Panc1 (cell line): ENCODE measurements around the gene TMEM163. TPM values are rescaled to one million over a fixed set of nuclear protein-coding genes. Genes with fewer than 3 reads are reported as not detected.

ENCODE experiments used
- ATAC-seq: fragments of 200-7000 bp; cut with Tn5 transposase; 2 replicates; pipeline ENCODE4 v1.9.1; 2020; ENCODE audit warnings: mild to moderate bottlenecking, moderate library complexity
- BruUV-seq: library from RNA; stranded (reverse); fragments of 400-500 nt; replicated peaks from 2 replicates; lab custom pipeline; 2021; lab: Mats Ljungman, UMichigan
- CTCF ChIA-PET: fragments of 300-600 bp; sonication (Branson Sonifier 250); formaldehyde crosslinking; loops from one replicate; lab custom pipeline; 2022; ENCODE audit warnings: antibody characterized with exemption; lab: Charles Lee
- POLR2A ChIA-PET: fragments of 300-600 bp; sonication (Branson Sonifier 250); formaldehyde crosslinking; loops from one replicate; lab custom pipeline; 2022; ENCODE audit warnings: antibody characterized with exemption; lab: Charles Lee
- DNase-seq: peaks from one replicate; pipeline ENCODE4 v3.0.0-alpha.2; 2010; ENCODE audit warnings: low read depth, low spot score
- H3K27ac ChIP-seq: 2 replicates; pipeline ENCODE4 v1.5.1; 2011; ENCODE audit warnings: mild to moderate bottlenecking, low read length, inconsistent platforms
- H3K27me3 ChIP-seq: fragments of 200-500 bp; sonication (Bioruptor generic); 2 replicates; pipeline ENCODE4 v1.6.0; 2014; ENCODE audit warnings: low read length, inconsistent platforms; ENCODE audit not compliant: control insufficient read depth, insufficient read depth
- H3K36me3 ChIP-seq: fragments of 200-500 bp; sonication (Bioruptor generic); 2 replicates; pipeline ENCODE4 v1.5.1; 2014; ENCODE audit warnings: inconsistent platforms, mild to moderate bottlenecking, low read length, moderate library complexity; ENCODE audit not compliant: control insufficient read depth, insufficient read depth
- H3K4me1 ChIP-seq: 2 replicates; pipeline ENCODE4 v1.5.1; 2011; ENCODE audit warnings: inconsistent platforms, mild to moderate bottlenecking, low read length, moderate library complexity; ENCODE audit not compliant: control insufficient read depth, insufficient read depth
- H3K4me3 ChIP-seq, 2 experiments: 2 replicates each; pipeline ENCODE4 v1.5.1; 2011 to 2012; ENCODE audit warnings: low read depth in 2 of 2, low read length in 2 of 2, mild to moderate bottlenecking in 2 of 2, inconsistent platforms in 1 of 2, moderate library complexity in 1 of 2
- H3K9me3 ChIP-seq: fragments of 200-500 bp; sonication (Bioruptor generic); 2 replicates; pipeline ENCODE4 v1.5.1; 2014; ENCODE audit warnings: low read depth, mild to moderate bottlenecking, inconsistent platforms, low read length, moderate library complexity; ENCODE audit not compliant: control insufficient read depth, insufficient read depth
- POLR2AphosphoS5 ChIP-seq: IDR thresholded peaks from 2 replicates; pipeline ENCODE4 v1.6.1; 2012; ENCODE audit warnings: mild to moderate bottlenecking, low read depth, low read length, moderate library complexity
- SIN3A ChIP-seq: IDR thresholded peaks from 2 replicates; pipeline ENCODE4 v1.6.1; 2012; ENCODE audit warnings: low read depth, mild to moderate bottlenecking, low read length, moderate library complexity, borderline replicate concordance; ENCODE audit not compliant: insufficient read depth
- TCF7L2 ChIP-seq: IDR thresholded peaks from 2 replicates; pipeline ENCODE4 v1.6.1; 2011; ENCODE audit warnings: mild to moderate bottlenecking, low read depth, low read length, inconsistent platforms
- in situ Hi-C: cut with HindIII; loops from 2 replicates; pipeline ENCODE4 v1.10.0; 2016; ENCODE audit warnings: low sequenced_read_pairs, low pct_unique_long_range_greater_than_20kb
- intact Hi-C: fragments of 100-400 bp; cut with micrococcal nuclease; formaldehyde crosslinking; loops from one replicate; pipeline ENCODE4 v1.10.0; 2022; ENCODE audit not compliant: unreplicated experiment
- total RNA-seq: library from RNA; stranded (reverse); gene quantifications from one replicate; pipeline ENCODE4 v1.2.1, GENCODE V29; 2021; ENCODE audit not compliant: unreplicated experiment
- TF ChIP-seq, protein P1 (sequence below), 2 experiments: IDR thresholded peaks; 2 replicates each; pipeline ENCODE4 v1.6.1; 2011 to 2012; ENCODE audit warnings: low read depth in 2 of 2, control low read depth in 1 of 2, low read length in 1 of 2, mild to moderate bottlenecking in 1 of 2, moderate library complexity in 1 of 2; ENCODE audit not compliant: insufficient read depth in 1 of 2
- TF ChIP-seq, protein P2 (sequence below): fragments of 450-650 bp; IDR thresholded peaks from 2 replicates; pipeline ENCODE4 v1.5.1; 2017; ENCODE audit warnings: mild to moderate bottlenecking

Gene TMEM163
- total RNA-seq, 1 experiment from 2014 or later: not detected

DNA sequence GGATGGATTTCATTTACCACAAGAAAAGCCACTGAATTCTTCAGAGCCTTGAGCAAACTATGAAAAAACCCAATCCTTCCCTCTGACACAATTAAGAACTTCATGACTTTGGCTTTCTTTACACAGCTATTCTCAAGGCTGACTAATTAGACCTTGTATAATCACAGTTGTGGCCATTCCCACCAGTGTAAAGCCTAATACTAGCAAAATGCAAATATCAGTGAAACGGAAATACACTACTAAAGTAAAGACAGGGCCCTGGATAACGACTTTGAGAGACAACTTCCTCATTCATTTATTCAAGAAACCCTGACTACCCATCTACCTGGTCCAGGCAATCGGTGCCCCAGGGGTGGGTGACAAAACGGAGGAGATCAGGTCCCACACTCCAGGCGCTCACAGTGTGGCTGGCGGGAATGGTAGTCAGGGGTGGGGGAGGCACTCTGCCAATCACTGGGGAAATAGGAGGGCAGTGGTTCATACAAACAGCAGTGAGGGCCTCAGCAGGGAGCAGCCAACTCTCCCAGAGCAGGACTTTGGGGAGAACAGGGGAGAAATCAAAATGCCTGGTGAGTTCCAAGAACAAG is 28.1 kb downstream of the TMEM163 start:
- BruUV-seq: no TSS peak
- POLR2A ChIA-PET: no interaction called here
- CTCF ChIA-PET: no interaction called here
- Histone ChIP-seq H3K36me3 (no peaks in the 10 kb centered on the region), H3K4me3 (no peak overlapping the region), H3K27ac (no peak overlapping the region), H3K4me1 (no peaks in the 10 kb centered on the region), H3K27me3 (peaks cover 4% of the 10 kb centered on the region; the same call in 1 of the 2 replicates), H3K9me3 (no peaks in the 10 kb centered on the region)
- in situ Hi-C loops: no loop called here
- TF ChIP-seq POLR2AphosphoS5 (no peak), SIN3A (no peak), TCF7L2 (no peak)
- TF ChIP-seq, protein P1, sequence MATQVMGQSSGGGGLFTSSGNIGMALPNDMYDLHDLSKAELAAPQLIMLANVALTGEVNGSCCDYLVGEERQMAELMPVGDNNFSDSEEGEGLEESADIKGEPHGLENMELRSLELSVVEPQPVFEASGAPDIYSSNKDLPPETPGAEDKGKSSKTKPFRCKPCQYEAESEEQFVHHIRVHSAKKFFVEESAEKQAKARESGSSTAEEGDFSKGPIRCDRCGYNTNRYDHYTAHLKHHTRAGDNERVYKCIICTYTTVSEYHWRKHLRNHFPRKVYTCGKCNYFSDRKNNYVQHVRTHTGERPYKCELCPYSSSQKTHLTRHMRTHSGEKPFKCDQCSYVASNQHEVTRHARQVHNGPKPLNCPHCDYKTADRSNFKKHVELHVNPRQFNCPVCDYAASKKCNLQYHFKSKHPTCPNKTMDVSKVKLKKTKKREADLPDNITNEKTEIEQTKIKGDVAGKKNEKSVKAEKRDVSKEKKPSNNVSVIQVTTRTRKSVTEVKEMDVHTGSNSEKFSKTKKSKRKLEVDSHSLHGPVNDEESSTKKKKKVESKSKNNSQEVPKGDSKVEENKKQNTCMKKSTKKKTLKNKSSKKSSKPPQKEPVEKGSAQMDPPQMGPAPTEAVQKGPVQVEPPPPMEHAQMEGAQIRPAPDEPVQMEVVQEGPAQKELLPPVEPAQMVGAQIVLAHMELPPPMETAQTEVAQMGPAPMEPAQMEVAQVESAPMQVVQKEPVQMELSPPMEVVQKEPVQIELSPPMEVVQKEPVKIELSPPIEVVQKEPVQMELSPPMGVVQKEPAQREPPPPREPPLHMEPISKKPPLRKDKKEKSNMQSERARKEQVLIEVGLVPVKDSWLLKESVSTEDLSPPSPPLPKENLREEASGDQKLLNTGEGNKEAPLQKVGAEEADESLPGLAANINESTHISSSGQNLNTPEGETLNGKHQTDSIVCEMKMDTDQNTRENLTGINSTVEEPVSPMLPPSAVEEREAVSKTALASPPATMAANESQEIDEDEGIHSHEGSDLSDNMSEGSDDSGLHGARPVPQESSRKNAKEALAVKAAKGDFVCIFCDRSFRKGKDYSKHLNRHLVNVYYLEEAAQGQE (IDR thresholded peaks at IDR 0.05; ENCODE audit: insufficient read depth in 1 of 2, low read depth in 2 of 2, low read length in 1 of 2): no peak
- TF ChIP-seq, protein P2, sequence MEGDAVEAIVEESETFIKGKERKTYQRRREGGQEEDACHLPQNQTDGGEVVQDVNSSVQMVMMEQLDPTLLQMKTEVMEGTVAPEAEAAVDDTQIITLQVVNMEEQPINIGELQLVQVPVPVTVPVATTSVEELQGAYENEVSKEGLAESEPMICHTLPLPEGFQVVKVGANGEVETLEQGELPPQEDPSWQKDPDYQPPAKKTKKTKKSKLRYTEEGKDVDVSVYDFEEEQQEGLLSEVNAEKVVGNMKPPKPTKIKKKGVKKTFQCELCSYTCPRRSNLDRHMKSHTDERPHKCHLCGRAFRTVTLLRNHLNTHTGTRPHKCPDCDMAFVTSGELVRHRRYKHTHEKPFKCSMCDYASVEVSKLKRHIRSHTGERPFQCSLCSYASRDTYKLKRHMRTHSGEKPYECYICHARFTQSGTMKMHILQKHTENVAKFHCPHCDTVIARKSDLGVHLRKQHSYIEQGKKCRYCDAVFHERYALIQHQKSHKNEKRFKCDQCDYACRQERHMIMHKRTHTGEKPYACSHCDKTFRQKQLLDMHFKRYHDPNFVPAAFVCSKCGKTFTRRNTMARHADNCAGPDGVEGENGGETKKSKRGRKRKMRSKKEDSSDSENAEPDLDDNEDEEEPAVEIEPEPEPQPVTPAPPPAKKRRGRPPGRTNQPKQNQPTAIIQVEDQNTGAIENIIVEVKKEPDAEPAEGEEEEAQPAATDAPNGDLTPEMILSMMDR: no peak
- no peak for DNase-seq
- intact Hi-C loops: no loop called here
- no peak for ATAC-seq

DNA sequence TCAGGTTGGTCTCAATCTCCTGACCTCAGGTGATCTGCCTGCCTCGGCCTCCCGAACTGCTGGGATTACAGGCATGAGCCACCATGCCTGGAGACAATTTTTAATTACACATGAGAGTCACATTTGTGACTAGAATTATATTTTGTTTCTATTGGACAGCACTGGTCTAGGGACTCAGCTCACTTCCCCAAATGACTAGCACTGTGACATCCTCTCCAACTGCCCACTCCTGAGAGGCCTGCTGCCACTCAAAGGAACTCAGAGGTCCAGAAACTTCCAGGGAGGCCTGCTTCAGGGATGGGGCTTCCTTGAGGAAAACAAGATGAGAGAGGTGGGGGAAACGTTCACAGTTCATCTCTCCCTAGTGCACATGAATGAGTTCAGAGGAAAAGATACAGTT is 29.5 kb downstream of the TMEM163 start:
- Histone ChIP-seq H3K36me3 (no peaks in the 10 kb centered on the region), H3K4me3 (no peak overlapping the region), H3K9me3 (no peaks in the 10 kb centered on the region), H3K4me1 (no peaks in the 10 kb centered on the region), H3K27ac (no peak overlapping the region), H3K27me3 (0 out of 2 replicates have a peak, but pooled peaks cover 2% of the 10 kb centered on the region)
- in situ Hi-C loops: no loop called here
- intact Hi-C loops: no loop called here
- POLR2A ChIA-PET: no interaction called here
- no peak for TF ChIP-seq POLR2AphosphoS5
- TF ChIP-seq, protein P1 (IDR thresholded peaks at IDR 0.05; ENCODE audit: insufficient read depth in 1 of 2, low read depth in 2 of 2, low read length in 1 of 2): no peak
- TF ChIP-seq, protein P2: no peak
- no peak for TF ChIP-seq TCF7L2
- no peak for TF ChIP-seq SIN3A
- CTCF ChIA-PET: no interaction called here
- no TSS peak for BruUV-seq
- DNase-seq (no peak), ATAC-seq (no peak)
